ENCODE results near the gene ESPNL.
"Not testable (repeated sequence)": the region's sequence is repeated elsewhere in the genome, so short reads cannot be mapped to it uniquely, and the experiment has no call there.

The ESPNL gene

GRCh38 chr2:238114851-238115660, 14.9 kb downstream of the ESPNL start:
- DNase-seq (ENCODE audit: low read depth), result no peak

- DNase-seq (ENCODE audit: low read depth), result not testable (repeated sequence)
Measured at GRCh38 chr2:238115709-238116108, 15.6 kb downstream of the ESPNL start.

- no peak for DNase-seq (ENCODE audit: low read depth)
Measured at GRCh38 chr2:238116298-238117198, 16.4 kb downstream of the ESPNL start.

- no peak for DNase-seq (ENCODE audit: low read depth)
Measured at GRCh38 chr2:238117199-238118154, 17.3 kb downstream of the ESPNL start.

- DNase-seq (ENCODE audit: low read depth), result no peak
Measured at GRCh38 chr2:238119756-238120462, 19.8 kb downstream of the ESPNL start.

GRCh38 chr2:238120463-238121298, 20.5 kb downstream of the ESPNL start:
- no peak for DNase-seq (ENCODE audit: low read depth)

GRCh38 chr2:238121511-238122286, 21.6 kb downstream of the ESPNL start:
- DNase-seq (ENCODE audit: low read depth), result no peak

GRCh38 chr2:238122287-238123217, 22.4 kb downstream of the ESPNL start:
- DNase-seq (ENCODE audit: low read depth), result no peak

- DNase-seq (ENCODE audit: low read depth), result no peak
Measured at GRCh38 chr2:238123218-238123971, 23.3 kb downstream of the ESPNL start.

GRCh38 chr2:238123991-238124470, 23.9 kb downstream of the ESPNL start:
- DNase-seq (ENCODE audit: low read depth), result no peak

- DNase-seq (ENCODE audit: low read depth), result no peak
Measured at GRCh38 chr2:238124488-238125126, 24.5 kb downstream of the ESPNL start.

GRCh38 chr2:238125127-238125885, 25.2 kb downstream of the ESPNL start:
- no peak for DNase-seq (ENCODE audit: low read depth)

- DNase-seq (ENCODE audit: low read depth), result no peak
Measured at GRCh38 chr2:238126338-238126737, 26.2 kb downstream of the ESPNL start.

- DNase-seq (ENCODE audit: low read depth), result no peak
Measured at GRCh38 chr2:238126775-238127164, 26.6 kb downstream of the ESPNL start.

- no peak for DNase-seq (ENCODE audit: low read depth)
Measured at GRCh38 chr2:238127165-238128060, 27.3 kb downstream of the ESPNL start.

Measured in stimulated activated CD8-positive, alpha-beta memory T cell treated with anti-CD3 and anti-CD28 coated beads, Interleukin-12 subunit alpha, Interleukin-12 subunit beta, amount 100 ng/mL, for 1 hour (primary cell).